Measurements from ENCODE around the gene MYO18A.
"Not testable (repeated sequence)": the region's sequence is repeated elsewhere in the genome, so short reads cannot be mapped to it uniquely, and the experiment has no call there.

The MYO18A gene

DNA sequence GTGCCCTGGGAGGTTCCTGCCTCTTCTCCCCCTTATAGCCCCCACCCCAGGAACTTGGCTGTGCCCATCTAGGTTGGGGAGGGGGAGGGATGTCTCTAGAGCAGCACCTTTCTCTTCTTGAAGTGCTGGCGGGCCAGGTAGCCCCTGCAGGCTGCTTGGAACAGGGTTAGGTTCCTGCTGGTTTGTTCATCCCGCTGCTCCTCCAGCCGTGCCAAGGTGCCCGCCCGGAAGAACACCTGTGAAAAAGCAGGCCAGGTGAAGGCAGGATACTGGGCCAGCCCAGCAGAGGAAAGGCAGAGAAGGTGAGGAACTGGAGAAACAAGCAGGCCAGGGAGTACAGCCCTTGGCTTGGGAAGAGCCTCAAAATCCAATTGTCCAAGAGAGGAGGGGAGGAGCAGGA lies 80.7 kb downstream of the MYO18A start:
- DNase-seq = no peak

- DNase-seq = no peak
Observed at GRCh38 chr17:29096094-29096493, 84.1 kb downstream of the MYO18A start.

DNA sequence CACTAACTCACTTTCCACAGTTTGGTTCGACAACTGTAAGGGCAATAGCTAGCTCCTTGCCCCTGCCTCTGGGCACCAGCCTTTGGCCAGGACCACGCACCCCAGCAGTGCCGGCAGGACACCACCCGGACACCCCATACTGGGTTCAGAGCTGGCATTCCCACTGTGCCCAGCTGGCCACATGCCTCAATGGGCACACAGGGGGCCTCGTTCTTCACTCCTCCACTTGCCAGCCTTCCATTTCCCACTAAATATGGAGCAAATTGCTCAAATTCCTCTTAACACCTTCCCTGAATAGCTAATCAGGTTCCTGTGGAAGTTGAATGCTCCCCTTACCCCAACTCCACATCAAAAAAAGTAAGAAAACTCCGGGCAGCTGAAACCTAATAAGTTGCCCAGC lies 84.8 kb downstream of the MYO18A start:
- DNase-seq = no peak

DNA sequence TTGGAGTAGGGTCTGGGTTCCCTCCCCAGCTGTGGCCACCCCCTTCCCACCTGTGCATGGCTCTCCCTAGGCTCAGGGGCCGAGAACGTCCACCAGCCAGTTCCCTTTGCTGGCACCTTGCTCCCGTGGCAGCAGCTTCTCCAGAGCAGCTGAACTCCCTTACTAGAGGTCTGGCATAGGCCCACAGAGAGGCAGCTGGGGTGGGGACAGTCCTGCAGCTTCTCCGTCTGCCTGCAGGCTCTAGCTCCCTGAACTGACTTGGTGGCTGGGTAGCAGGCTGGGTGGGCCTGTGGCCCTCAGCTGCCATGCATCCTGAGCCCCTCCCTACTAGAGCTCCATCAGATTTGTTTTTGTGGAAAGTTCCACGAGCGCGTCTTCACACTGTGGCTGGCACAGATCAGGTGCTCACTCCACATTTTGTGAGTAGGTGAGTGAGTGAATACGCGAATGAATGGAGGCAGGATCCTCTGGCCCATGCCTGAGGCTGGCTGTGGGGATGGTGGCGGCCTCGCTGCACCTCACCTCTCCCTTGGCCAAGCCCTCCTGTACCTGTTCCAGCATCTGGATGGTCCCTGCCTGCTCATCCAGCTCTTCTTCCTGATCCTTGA lies 86.0 kb downstream of the MYO18A start:
- DNase-seq = no peak

- DNase-seq = no peak
Observed at GRCh38 chr17:29093090-29093871, 86.9 kb downstream of the MYO18A start.

GRCh38 chr17:29091606-29092289 lies 88.5 kb downstream of the MYO18A start:
- DNase-seq = no peak

DNA sequence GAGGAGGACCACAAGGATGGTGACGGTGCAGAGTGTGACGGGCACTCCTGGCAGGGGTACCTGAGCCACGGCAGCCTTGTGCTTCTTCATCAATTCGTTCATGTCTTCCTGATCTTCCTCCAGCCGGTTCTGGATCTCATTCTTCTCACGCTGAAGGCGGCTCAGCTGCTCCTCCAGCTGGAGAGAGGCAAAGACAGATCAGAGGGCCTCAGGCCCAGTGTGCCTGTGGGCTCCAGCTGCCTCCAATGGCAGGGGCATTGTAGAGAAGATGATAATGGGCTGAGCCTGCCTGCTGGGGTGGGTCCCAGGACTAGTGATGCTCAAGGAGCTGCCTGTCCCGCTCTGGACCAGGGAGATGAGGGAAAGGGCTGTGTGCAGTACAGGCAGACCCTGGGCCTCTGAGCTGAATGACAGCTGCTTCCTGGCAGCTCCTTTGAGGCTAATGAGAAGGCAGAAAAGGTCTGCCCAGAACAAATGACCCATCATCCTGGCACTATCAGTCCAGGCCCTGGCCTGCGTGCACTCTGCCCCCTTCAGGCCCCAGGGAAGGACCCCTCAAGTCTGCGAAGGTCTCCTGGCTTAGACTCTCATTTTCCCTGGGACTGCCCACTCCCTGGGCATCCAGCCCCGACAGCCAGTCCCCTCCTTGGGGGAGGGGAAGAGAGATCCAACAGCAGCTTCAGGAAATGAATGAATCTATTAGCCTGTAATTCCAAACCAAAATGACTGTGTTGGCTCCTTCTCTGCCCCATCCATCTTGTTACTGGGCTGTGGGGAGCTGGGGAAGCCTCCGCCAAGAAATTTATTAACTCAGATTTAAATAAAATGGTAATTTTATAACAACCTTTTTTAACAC lies 89.2 kb downstream of the MYO18A start:
- no peak for DNase-seq

DNA sequence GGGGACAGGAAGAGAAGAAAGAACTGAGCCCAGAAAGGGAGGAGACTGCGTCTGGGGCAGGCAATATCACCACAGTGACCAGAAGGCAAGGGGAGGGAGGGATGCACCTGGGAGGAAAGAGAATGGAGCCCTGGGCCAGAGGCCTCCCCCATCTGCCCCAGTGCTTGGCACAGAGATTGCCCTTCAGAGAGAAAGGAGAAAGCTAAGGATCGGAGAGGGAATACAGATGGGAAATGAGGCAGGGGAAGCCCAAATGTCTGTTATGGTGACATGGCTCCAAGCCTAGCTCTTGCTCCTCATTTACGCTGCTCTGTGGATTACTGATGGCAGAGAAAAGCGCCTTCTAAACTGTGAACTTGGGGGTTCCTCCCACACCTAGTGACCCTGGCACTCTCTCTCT lies 90.1 kb downstream of the MYO18A start:
- DNase-seq = no peak

GRCh38 chr17:29089601-29090044 lies 90.6 kb downstream of the MYO18A start:
- no peak for DNase-seq

GRCh38 chr17:29088782-29089181 lies 91.4 kb downstream of the MYO18A start:
- DNase-seq = not testable (repeated sequence)

- DNase-seq = no peak
Observed at GRCh38 chr17:29086628-29087332, 93.4 kb downstream of the MYO18A start.

DNA sequence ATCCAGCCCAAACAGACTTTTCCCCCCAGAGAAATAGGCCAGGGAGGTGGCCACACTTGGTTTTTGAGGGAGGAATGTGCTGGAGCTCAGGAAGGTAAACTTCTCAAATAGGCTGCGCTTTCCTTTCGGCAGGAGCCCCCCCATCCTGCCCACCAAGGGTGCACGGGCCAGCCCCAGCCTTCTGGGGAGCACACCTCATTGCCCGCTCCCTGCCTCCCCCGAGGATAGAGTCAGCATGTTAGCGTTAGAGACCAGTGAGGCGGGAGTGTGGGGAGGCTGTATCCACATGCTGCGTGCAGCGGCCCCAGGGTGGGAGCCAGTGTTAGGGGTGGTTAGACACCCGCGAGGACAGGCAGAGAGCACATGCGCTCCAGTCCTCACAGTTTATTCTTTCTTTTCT lies 95.0 kb downstream of the MYO18A start:
- DNase-seq = no peak

DNA sequence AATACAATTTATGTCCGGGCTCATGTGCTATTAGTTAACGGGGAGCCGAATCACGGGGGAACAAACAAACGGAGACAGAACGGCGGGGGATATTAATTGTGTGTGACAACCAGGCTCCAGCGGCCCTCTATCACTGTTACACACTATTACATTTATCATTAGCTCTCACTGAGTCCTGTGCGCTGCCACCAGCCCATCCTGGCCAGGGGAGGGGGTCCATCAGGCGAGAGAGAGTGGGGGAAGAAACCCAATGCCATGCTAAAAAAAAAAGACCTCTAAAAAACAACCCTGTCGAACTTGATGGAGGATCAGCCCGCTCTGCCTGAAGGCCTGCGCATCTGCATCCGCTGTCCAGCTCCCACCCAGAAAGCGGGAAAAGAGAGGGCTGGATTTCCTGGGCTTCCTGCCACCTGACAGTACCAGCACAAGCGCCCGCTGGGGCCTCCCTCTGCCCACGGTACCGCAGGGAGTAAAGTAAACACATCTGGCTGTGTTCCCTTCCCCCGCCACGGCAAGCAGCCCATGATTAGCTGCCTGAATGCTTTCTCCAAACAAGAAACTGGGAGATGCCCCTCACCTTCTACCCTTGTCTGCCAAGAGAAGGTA lies 95.6 kb downstream of the MYO18A start:
- no peak for DNase-seq

- DNase-seq = no peak
Observed at GRCh38 chr17:29080965-29081364, 99.2 kb downstream of the MYO18A start.

- no peak for DNase-seq
Observed at GRCh38 chr17:29080323-29080722, 99.9 kb downstream of the MYO18A start.

GRCh38 chr17:29079887-29080286 lies 100.3 kb downstream of the MYO18A start:
- DNase-seq = no peak

DNA sequence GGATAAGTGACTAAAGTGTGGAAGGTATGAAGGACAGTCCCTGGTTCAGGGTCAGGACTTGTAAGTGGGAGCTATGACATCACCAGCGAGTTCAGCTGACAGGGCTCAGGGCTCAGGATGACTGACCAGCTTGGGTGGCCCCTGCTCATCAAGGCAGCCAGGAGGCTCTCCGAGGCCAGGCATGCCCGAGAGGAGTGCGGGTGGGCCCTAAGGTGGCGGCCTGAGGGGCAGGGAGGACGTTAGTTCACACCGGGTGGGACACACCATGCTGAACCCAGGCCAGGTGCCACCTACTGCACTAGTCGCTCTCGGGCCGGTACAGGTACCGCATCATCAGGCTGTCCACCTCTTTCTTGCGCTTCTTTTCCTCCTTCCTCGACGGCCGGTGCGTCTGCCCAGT lies 100.8 kb downstream of the MYO18A start:
- DNase-seq = no peak

- DNase-seq = no peak
Observed at GRCh38 chr17:29078183-29079045, 101.8 kb downstream of the MYO18A start.

GRCh38 chr17:29077320-29077719 lies 102.9 kb downstream of the MYO18A start:
- DNase-seq = no peak

GRCh38 chr17:29076722-29077121 lies 103.5 kb downstream of the MYO18A start:
- no peak for DNase-seq

GRCh38 chr17:29076087-29076486 lies 104.1 kb downstream of the MYO18A start:
- DNase-seq = no peak
